Fibroblast of mammary gland (primary cell): ENCODE measurements around the gene MDP1.

Experiments used
- DNase-seq: peaks from one replicate; pipeline ENCODE4 v3.0.0-alpha.2; 2010; ENCODE audit warnings: low read depth
- H3K4me3 ChIP-seq: 2 replicates; pipeline ENCODE4 v1.5.1; 2011; ENCODE audit warnings: low read depth, mild to moderate bottlenecking, low read length, moderate library complexity; ENCODE audit not compliant: control insufficient read depth
- TF ChIP-seq, protein P1 (sequence below): conservative IDR thresholded peaks from 2 replicates; pipeline ENCODE4 v1.5.1; 2011; ENCODE audit warnings: low read depth, low read length, inconsistent platforms; ENCODE audit not compliant: control insufficient read depth, insufficient read depth

MDP1 gene

DNA sequence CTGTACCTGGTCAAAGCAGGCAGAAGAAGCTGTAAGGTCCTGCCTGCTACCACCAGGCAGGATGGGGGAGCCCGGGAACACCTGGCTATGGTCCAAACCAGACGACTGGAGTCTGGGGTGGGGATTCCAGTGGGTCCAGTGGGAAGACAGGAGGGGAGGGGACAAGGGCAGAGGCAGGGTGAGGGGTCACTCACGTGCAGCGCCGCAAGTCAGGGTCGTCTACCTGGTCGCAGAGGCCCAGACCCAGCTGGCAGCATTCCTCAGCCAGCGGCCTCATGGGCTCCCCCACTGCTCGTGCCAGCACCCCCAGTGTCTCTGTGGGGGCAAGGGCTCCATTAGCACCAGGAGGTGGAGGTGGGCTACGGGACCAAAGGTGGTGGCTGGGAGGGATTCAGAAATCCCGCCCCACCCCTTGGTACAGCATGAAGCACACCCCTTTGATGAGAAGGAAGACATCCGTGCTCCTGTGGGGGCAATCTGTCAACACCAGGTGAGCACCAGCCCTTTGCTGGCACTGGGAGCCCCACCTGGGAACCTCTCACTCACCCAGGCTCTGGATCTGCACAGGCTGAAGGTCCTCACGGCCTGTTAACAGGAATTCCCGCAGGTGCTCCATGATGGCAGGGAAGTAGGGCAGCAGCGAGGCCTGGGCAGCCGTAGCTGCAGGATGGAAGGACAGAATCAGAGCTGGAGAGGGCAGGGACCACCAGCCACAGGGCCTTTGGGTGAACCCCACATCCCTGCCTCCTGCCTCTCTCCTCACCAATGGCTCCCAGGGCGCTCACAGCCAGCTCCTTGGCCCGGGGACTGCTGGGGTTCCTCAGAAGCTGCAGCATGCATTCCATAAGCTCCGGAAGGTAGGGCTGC is 31.5 kb downstream of the MDP1 start:
- TF ChIP-seq, protein P1, sequence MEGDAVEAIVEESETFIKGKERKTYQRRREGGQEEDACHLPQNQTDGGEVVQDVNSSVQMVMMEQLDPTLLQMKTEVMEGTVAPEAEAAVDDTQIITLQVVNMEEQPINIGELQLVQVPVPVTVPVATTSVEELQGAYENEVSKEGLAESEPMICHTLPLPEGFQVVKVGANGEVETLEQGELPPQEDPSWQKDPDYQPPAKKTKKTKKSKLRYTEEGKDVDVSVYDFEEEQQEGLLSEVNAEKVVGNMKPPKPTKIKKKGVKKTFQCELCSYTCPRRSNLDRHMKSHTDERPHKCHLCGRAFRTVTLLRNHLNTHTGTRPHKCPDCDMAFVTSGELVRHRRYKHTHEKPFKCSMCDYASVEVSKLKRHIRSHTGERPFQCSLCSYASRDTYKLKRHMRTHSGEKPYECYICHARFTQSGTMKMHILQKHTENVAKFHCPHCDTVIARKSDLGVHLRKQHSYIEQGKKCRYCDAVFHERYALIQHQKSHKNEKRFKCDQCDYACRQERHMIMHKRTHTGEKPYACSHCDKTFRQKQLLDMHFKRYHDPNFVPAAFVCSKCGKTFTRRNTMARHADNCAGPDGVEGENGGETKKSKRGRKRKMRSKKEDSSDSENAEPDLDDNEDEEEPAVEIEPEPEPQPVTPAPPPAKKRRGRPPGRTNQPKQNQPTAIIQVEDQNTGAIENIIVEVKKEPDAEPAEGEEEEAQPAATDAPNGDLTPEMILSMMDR = no peak
- H3K4me3 ChIP-seq = no peak overlapping the region
- DNase-seq = no peak

DNA sequence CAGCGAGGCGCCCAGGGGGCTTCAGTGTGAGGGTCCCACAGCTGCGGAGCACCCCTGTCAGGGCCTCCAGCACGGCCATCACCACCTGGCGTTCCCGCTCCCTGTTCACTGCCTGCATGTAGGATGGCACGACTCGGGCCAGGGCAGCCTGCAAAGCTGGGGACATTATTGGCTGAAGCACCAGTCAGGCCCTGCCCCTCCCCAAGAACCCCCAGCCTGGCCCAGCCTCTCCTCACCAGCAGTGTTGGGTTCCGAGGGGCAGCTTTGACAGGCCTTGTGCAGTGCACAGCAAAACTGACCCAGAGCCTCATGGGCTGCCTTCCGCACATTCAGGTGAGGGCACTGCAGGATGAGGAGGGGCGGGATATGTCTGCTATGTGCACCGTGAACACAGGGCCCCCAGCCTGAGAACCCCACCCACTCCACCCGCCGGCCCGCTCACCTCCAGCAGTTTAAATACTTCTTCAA is 32.8 kb downstream of the MDP1 start:
- no peak overlapping the region for H3K4me3 ChIP-seq
- DNase-seq = no peak
- TF ChIP-seq, protein P1 = no peak

DNA sequence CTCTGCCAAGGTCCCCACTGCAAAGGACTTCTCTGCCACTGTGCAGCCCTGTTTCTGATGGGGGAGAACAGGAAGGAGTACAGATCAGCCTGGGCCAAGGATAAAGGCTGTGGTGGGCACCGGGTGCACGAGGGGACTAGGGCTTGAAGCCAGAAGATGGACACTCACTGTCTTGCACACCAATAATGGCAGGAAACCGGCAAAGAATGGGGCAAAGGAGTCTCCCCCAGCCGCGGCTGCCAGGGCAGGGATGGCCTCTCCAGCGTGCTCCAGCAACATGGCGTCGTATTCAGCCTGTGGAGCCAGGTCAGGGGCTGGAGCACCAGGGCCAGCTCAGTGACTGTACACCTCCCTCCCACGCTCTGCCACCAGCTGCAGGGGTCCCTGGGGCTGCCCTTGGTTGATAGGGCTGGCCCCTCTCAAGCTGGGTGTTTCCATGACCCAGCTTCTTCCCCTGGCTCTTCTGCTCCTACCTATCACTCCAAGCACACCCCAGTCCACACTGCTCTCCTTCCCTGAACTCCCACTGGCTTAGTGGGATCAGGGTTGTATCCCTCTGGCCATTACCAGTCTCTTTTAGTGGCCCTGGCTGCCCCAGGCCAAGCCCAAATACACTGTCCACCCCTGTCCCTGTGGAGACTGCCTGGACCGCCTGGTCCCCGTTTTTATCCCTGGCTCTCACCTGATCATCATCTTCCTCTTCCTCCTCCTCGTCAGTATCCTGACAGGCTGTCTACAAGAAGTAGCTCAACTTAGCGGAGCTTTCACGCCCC is 33.6 kb downstream of the MDP1 start:
- TF ChIP-seq, protein P1 = no peak

GRCh38 chr14:24181371-24182077 is 34.3 kb downstream of the MDP1 start:
- no peak overlapping the region for H3K4me3 ChIP-seq
- no peak for DNase-seq
- TF ChIP-seq, protein P1 = no peak

More for the DNA sequence above, 33.6 kb downstream of the MDP1 start:
- H3K4me3 ChIP-seq = no peak overlapping the region
- no peak for DNase-seq

DNA sequence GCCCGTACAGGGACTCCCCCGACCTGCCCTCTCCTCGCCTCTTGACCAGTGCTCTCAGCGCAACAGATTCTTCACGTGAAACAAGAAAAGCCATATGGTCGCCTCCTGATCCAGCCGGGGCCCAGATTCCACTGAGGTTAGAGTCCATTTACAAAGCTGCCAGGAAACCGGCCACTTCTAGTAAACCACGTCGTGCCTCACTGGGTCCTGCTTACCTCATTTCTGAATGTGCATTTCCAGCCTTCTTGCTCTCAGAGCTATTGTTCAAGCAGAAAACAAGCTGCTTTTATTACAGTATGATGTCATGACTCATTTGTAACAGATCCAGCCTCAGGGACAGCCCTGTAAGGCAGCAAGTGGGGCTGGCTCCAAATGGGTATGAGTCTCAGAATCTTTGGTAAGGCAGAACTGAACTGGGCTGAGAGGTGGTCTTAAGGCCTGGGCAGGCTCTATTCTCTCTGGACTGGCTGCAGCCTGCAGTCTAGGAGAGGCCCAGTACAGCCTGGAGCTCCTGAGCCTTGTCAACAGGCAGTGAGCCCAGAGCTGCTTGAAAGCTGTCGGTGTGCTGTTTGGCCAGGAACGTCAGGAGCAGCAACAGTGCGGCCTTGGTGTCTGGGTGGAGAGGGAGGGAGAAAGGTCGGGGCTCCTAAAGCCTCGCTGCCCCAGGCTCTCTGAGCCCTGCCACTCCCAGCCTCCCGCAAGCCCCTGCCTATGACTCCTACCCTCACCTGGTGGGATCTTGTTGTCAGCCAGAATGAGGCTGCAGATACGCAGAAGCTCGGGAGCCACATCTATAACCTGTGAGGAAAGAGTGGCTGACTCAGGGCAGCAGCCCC is 35.7 kb downstream of the MDP1 start:
- peak; percentile 88 for DNase-seq
- TF ChIP-seq, protein P1 = no peak
- H3K4me3 ChIP-seq = no peak overlapping the region
